ENCODE results near the gene SNX3. TPM values are rescaled to one million over a fixed set of nuclear protein-coding genes. Genes with fewer than 3 reads are reported as not detected.
"Not testable (repeated sequence)": the region's sequence is repeated elsewhere in the genome, so short reads cannot be mapped to it uniquely, and the experiment has no call there.

SNX3 gene
- total and polyA plus RNA-seq, 9 donors: 140 to 437 (median 180) TPM

DNA sequence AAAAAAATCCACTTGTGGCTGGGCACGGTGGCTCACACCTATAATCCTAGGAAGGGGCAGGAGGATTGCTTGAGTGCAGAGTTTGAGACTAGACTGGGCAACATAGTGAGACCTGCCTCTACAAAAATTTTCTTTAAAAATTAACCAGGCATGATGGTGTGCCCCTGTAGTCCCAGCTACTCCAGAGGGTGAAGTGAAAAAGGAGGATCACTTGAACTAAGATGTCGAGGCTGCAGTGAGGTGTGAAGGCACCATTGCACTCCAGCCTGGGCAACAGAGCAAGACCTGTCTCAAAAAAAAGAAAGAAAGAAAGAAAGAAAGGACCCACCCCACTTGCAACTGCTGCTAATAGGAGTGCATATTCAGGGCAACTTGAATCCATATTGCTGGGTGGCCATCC is 13.7 kb upstream of the SNX3 start:
- Histone ChIP-seq H3K4me3 (no peak overlapping the region), H3K9me3 (no peaks in the 10 kb centered on the region), H3K27ac (no peak overlapping the region), H3K4me1 (ENCODE audit: insufficient read depth) (no peaks in the 10 kb centered on the region), H3K36me3 (no peaks in the 10 kb centered on the region), H3K27me3 (no peaks in the 10 kb centered on the region)
- 81 to 91% (median 82%) methylated on average over 2 of the region's 2 CpGs for WGBS, 3 donors
- no peak for DNase-seq
- intact Hi-C loops (cut with DNase I): no loop called here
- TF ChIP-seq EP300 (IDR thresholded peaks at IDR 0.05) (no peak), POLR2A (IDR thresholded peaks at IDR 0.05) (no peak), CTCF (IDR thresholded peaks at IDR 0.05) (no peak)

DNA sequence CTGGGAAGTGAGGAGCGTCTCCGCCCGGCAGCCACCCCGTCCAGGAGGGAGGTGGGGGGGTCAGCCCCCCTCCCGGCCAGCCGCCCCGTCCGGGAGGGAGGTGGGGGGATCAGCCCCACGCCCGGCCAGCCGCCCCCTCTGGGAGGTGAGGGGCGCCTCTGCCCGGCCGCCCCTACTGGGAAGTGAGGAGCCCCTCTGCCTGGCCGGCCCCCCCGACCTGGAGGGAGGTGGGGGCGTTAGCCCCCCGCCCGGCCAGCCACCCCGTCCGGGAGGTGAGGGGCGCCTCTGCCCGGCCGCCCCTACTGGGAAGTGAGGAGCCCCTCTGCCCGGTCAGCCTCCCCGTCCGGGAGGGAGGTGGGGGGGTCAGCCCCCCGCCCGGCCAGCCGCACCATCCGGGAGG is 9.1 kb upstream of the SNX3 start:
- H3K36me3 ChIP-seq; H3K27me3 ChIP-seq; H3K4me3 ChIP-seq; H3K9me3 ChIP-seq; H3K27ac ChIP-seq; H3K4me1 ChIP-seq (ENCODE audit: insufficient read depth); DNase-seq: not testable (repeated sequence)
- intact Hi-C loops (cut with DNase I): loop anchor here in 1 of 4 donors (10.0 kb wide), 1 partner anchor 155 kb away; no protein-coding TSS in a partner anchor
- 92 to 98% (median 93%) methylated on average over 9 to 31 of the region's 31 CpGs for WGBS, 3 donors

DNA sequence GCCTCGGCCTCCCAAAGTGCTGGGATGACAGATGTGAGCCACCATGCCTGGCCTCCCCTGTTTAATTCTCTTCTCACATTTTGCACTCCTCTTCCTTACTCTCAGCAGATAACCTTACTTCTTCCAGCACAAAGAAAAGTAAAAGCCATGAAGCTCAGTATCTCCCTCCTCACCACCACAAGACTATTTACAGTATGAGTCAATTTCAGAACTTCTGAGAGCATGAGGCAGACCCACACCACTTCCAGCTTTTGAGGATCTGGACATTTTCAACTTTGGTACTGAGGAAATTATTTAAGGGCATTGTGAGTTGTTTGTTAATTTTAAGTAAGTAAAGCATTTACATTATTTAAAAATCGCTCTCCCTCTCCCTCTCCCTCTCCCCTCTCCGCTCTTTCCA is 8.0 kb upstream of the SNX3 start:
- H3K9me3 ChIP-seq: no peaks in the 10 kb centered on the region
- no peak overlapping the region for H3K27ac ChIP-seq
- no peak for TF ChIP-seq EP300 (IDR thresholded peaks at IDR 0.05)
- TF ChIP-seq POLR2A (IDR thresholded peaks at IDR 0.05): no peak
- TF ChIP-seq CTCF (IDR thresholded peaks at IDR 0.05): no peak
- no peak overlapping the region for H3K4me3 ChIP-seq
- no peaks in the 10 kb centered on the region for H3K4me1 ChIP-seq (ENCODE audit: insufficient read depth)
- no peak for DNase-seq
- no peaks in the 10 kb centered on the region for H3K36me3 ChIP-seq
- no peaks in the 10 kb centered on the region for H3K27me3 ChIP-seq
- intact Hi-C loops (cut with DNase I): loop anchor here in 1 of 4 donors (10.0 kb wide), 1 partner anchor 154 kb away; no protein-coding TSS in a partner anchor
- 89 to 96% (median 93%) methylated on average over 3 of the region's 3 CpGs for WGBS, 3 donors

DNA sequence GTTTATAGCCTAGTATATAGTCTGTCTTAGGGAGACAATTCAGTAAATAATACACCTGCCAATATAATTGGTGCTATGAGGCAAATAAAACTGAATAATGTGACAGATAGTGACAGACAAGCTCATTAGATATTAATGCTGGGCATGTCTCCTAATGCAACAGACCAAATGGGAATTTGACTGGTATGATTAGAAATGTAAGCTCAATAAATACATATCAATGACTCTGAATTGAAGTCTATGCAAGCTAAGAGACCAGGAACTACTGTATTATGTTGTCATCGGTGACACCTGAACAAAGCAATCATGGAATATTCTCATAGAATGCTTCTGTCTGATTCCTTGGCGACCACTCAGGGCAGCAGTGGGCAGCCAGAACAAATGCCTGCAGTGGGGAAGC is 2.5 kb upstream of the SNX3 start:
- Histone ChIP-seq H3K27me3 (no peaks in the 10 kb centered on the region), H3K36me3 (no peaks in the 10 kb centered on the region), H3K27ac (no peak overlapping the region), H3K9me3 (no peaks in the 10 kb centered on the region), H3K4me3 (no peak overlapping the region), H3K4me1 (ENCODE audit: insufficient read depth) (peaks cover 2% of the 10 kb centered on the region)
- DNase-seq: no peak
- 88 to 90% (median 90%) methylated on average over 2 of the region's 2 CpGs for WGBS, 3 donors
- TF ChIP-seq EP300 (IDR thresholded peaks at IDR 0.05) (no peak), POLR2A (IDR thresholded peaks at IDR 0.05) (no peak), CTCF (IDR thresholded peaks at IDR 0.05) (no peak)
- intact Hi-C loops (cut with DNase I): loop anchor here in 1 of 4 donors (10.0 kb wide), 1 partner anchor 149 kb away; no protein-coding TSS in a partner anchor

- H3K4me1 ChIP-seq (ENCODE audit: insufficient read depth): peaks cover 5% of the 10 kb centered on the region
- H3K27ac ChIP-seq: peak overlapping the region; percentile 95 to 97
- DNase-seq: peak in 1 of 5 donors; percentile 62
- intact Hi-C loops (cut with DNase I): loop anchor here in 1 of 4 donors (2.0 to 10.0 kb wide), 2 partner anchors 35 to 145 kb away; partner anchors contain the start of gene AFG1L
- H3K4me3 ChIP-seq: peak overlapping the region; percentile 83
- no peaks in the 10 kb centered on the region for H3K9me3 ChIP-seq
- TF ChIP-seq CTCF (IDR thresholded peaks at IDR 0.05): no peak
- TF ChIP-seq EP300 (IDR thresholded peaks at IDR 0.05): no peak
- TF ChIP-seq POLR2A (IDR thresholded peaks at IDR 0.05): peak; percentile 17
- H3K36me3 ChIP-seq: no peaks in the 10 kb centered on the region
- WGBS, 3 donors: 1 to 2% (median 1%) methylated on average over 27 to 29 of the region's 29 CpGs
- H3K27me3 ChIP-seq: no peaks in the 10 kb centered on the region
Measured at GRCh38 chr6:108260126-108260808, 573 bp downstream of the SNX3 start.
